ENCODE results near the gene GNB5.

The GNB5 gene

GRCh38 chr15:52144656-52145178 is 46.5 kb downstream of the GNB5 start:
- no peak for DNase-seq (ENCODE audit: low spot score in 2 of 2)
- Mint-ChIP-seq H3K4me3 (no peak overlapping the region), H3K27ac (ENCODE audit: low read depth) (no peak overlapping the region), H3K36me3 (ENCODE audit: insufficient read depth) (peaks cover 27% of the 10 kb centered on the region), H3K4me1 (peaks cover 8% of the 10 kb centered on the region), H3K27me3 (no peaks in the 10 kb centered on the region), H3K9me3 (no peaks in the 10 kb centered on the region)
- no peak for ATAC-seq (replicated peaks; ENCODE audit: extremely low read depth, poor library complexity, severe bottlenecking)

GRCh38 chr15:52143873-52144272 is 47.3 kb downstream of the GNB5 start:
- peaks cover 10% of the 10 kb centered on the region for H3K4me1 Mint-ChIP-seq
- peaks cover 25% of the 10 kb centered on the region for H3K36me3 Mint-ChIP-seq (ENCODE audit: insufficient read depth)
- no peak overlapping the region for H3K27ac Mint-ChIP-seq (ENCODE audit: low read depth)
- ATAC-seq (replicated peaks; ENCODE audit: extremely low read depth, poor library complexity, severe bottlenecking) = no peak
- no peaks in the 10 kb centered on the region for H3K9me3 Mint-ChIP-seq
- no peak for DNase-seq (ENCODE audit: low spot score in 2 of 2)
- H3K4me3 Mint-ChIP-seq = no peak overlapping the region
- H3K27me3 Mint-ChIP-seq = no peaks in the 10 kb centered on the region

- Mint-ChIP-seq H3K4me1 (peaks cover 26% of the 10 kb centered on the region), H3K27ac (ENCODE audit: low read depth) (peak overlapping the region; percentile 65), H3K4me3 (no peak overlapping the region), H3K9me3 (no peaks in the 10 kb centered on the region), H3K36me3 (ENCODE audit: insufficient read depth) (peaks cover 28% of the 10 kb centered on the region), H3K27me3 (no peaks in the 10 kb centered on the region)
- ATAC-seq (replicated peaks; ENCODE audit: extremely low read depth, poor library complexity, severe bottlenecking) = no peak
- DNase-seq (ENCODE audit: low spot score in 2 of 2) = no peak
These were observed 50.5 kb downstream of the GNB5 start for GRCh38 chr15:52140646-52141045.

GRCh38 chr15:52139599-52140462 is 51.4 kb downstream of the GNB5 start:
- peaks cover 28% of the 10 kb centered on the region for H3K36me3 Mint-ChIP-seq (ENCODE audit: insufficient read depth)
- no peaks in the 10 kb centered on the region for H3K27me3 Mint-ChIP-seq
- H3K27ac Mint-ChIP-seq (ENCODE audit: low read depth) = peak overlapping the region; percentile 65
- ATAC-seq (replicated peaks; ENCODE audit: extremely low read depth, poor library complexity, severe bottlenecking) = no peak
- peak; percentile 25 to 52 for DNase-seq (ENCODE audit: low spot score in 2 of 2)
- H3K4me1 Mint-ChIP-seq = peaks cover 28% of the 10 kb centered on the region
- no peak overlapping the region for H3K4me3 Mint-ChIP-seq
- no peaks in the 10 kb centered on the region for H3K9me3 Mint-ChIP-seq

GRCh38 chr15:52137432-52138357 is 53.5 kb downstream of the GNB5 start:
- no peak for ATAC-seq (replicated peaks; ENCODE audit: extremely low read depth, poor library complexity, severe bottlenecking)

GRCh38 chr15:52136442-52136980 is 54.7 kb downstream of the GNB5 start:
- Mint-ChIP-seq H3K36me3 (ENCODE audit: insufficient read depth) (peaks cover 24% of the 10 kb centered on the region), H3K4me1 (peaks cover 28% of the 10 kb centered on the region), H3K27ac (ENCODE audit: low read depth) (no peak overlapping the region), H3K9me3 (no peaks in the 10 kb centered on the region), H3K27me3 (no peaks in the 10 kb centered on the region), H3K4me3 (no peak overlapping the region)
- no peak for DNase-seq (ENCODE audit: low spot score in 2 of 2)
- ATAC-seq (replicated peaks; ENCODE audit: extremely low read depth, poor library complexity, severe bottlenecking) = no peak

More at GRCh38 chr15:52137432-52138357, 53.5 kb downstream of the GNB5 start:
- Mint-ChIP-seq H3K36me3 (ENCODE audit: insufficient read depth) (peaks cover 26% of the 10 kb centered on the region), H3K27me3 (no peaks in the 10 kb centered on the region), H3K9me3 (no peaks in the 10 kb centered on the region), H3K4me1 (peaks cover 28% of the 10 kb centered on the region), H3K4me3 (no peak overlapping the region), H3K27ac (ENCODE audit: low read depth) (no peak overlapping the region)
- no peak for DNase-seq (ENCODE audit: low spot score in 2 of 2)

- H3K4me3 Mint-ChIP-seq = no peak overlapping the region
- H3K4me1 Mint-ChIP-seq = peaks cover 19% of the 10 kb centered on the region
- no peaks in the 10 kb centered on the region for H3K27me3 Mint-ChIP-seq
- H3K36me3 Mint-ChIP-seq (ENCODE audit: insufficient read depth) = peaks cover 22% of the 10 kb centered on the region
- ATAC-seq (replicated peaks; ENCODE audit: extremely low read depth, poor library complexity, severe bottlenecking) (no peak), DNase-seq (ENCODE audit: low spot score in 2 of 2) (no peak)
- H3K9me3 Mint-ChIP-seq = no peaks in the 10 kb centered on the region
- H3K27ac Mint-ChIP-seq (ENCODE audit: low read depth) = no peak overlapping the region
These were observed 56.6 kb downstream of the GNB5 start for GRCh38 chr15:52134502-52135144.

GRCh38 chr15:52133510-52134220 is 57.5 kb downstream of the GNB5 start:
- Mint-ChIP-seq H3K36me3 (ENCODE audit: insufficient read depth) (peaks cover 26% of the 10 kb centered on the region), H3K4me3 (no peak overlapping the region), H3K27ac (ENCODE audit: low read depth) (no peak overlapping the region), H3K27me3 (no peaks in the 10 kb centered on the region), H3K9me3 (no peaks in the 10 kb centered on the region), H3K4me1 (peaks cover 18% of the 10 kb centered on the region)
- no peak for DNase-seq (ENCODE audit: low spot score in 2 of 2)
- no peak for ATAC-seq (replicated peaks; ENCODE audit: extremely low read depth, poor library complexity, severe bottlenecking)

- peaks cover 19% of the 10 kb centered on the region for H3K36me3 Mint-ChIP-seq (ENCODE audit: insufficient read depth)
These were observed 59.1 kb downstream of the GNB5 start for GRCh38 chr15:52132066-52132465.

GRCh38 chr15:52128568-52128967 is 62.6 kb downstream of the GNB5 start:
- no peaks in the 10 kb centered on the region for H3K27me3 Mint-ChIP-seq
- H3K36me3 Mint-ChIP-seq (ENCODE audit: insufficient read depth) = peaks cover 28% of the 10 kb centered on the region
- H3K27ac Mint-ChIP-seq (ENCODE audit: low read depth) = no peak overlapping the region
- no peak for DNase-seq (ENCODE audit: low spot score in 2 of 2)
- H3K4me1 Mint-ChIP-seq = no peaks in the 10 kb centered on the region
- no peak overlapping the region for H3K4me3 Mint-ChIP-seq
- no peaks in the 10 kb centered on the region for H3K9me3 Mint-ChIP-seq
- ATAC-seq (replicated peaks; ENCODE audit: extremely low read depth, poor library complexity, severe bottlenecking) = no peak

More at GRCh38 chr15:52132066-52132465, 59.1 kb downstream of the GNB5 start:
- Mint-ChIP-seq H3K27ac (ENCODE audit: low read depth) (no peak overlapping the region), H3K4me1 (peaks cover 14% of the 10 kb centered on the region), H3K27me3 (no peaks in the 10 kb centered on the region), H3K4me3 (no peak overlapping the region), H3K9me3 (no peaks in the 10 kb centered on the region)
- DNase-seq (ENCODE audit: low spot score in 2 of 2) = no peak
- no peak for ATAC-seq (replicated peaks; ENCODE audit: extremely low read depth, poor library complexity, severe bottlenecking)

GRCh38 chr15:52124270-52124880 is 66.8 kb downstream of the GNB5 start:
- H3K4me1 Mint-ChIP-seq = no peaks in the 10 kb centered on the region
- no peaks in the 10 kb centered on the region for H3K9me3 Mint-ChIP-seq
- DNase-seq (ENCODE audit: low spot score in 2 of 2) (no peak), ATAC-seq (replicated peaks; ENCODE audit: extremely low read depth, poor library complexity, severe bottlenecking) (no peak)
- peaks cover 26% of the 10 kb centered on the region for H3K36me3 Mint-ChIP-seq (ENCODE audit: insufficient read depth)
- H3K27me3 Mint-ChIP-seq = no peaks in the 10 kb centered on the region
- no peak overlapping the region for H3K27ac Mint-ChIP-seq (ENCODE audit: low read depth)
- no peak overlapping the region for H3K4me3 Mint-ChIP-seq
